Central memory CD8-positive, alpha-beta T cell (primary cell): ENCODE data around the gene CRY2.
A peak's percentile ranks its signal among the peaks of the same experiment; 100 is the strongest.

Experiments used
- ATAC-seq: fragments of 150-1000 bp; cut with Tn5 transposase; replicated peaks from 2 replicates; pipeline ENCODE4 v1.10.0; 2022; ENCODE audit warnings: mild to moderate bottlenecking, moderate FRiP score, moderate number of reproducible peaks; ENCODE audit not compliant: poor library complexity, severe bottlenecking; ENCODE audit errors: extremely low read depth
- DNase-seq, 2 donors: peaks; one replicate each; pipeline ENCODE4 v3.0.0; 2021; ENCODE audit warnings: low spot score in 2 of 2
- H3K27ac Mint-ChIP-seq: one replicate; pipeline ENCODE4 v1.8.0; 2022; ENCODE audit warnings: low read depth, mild to moderate bottlenecking, moderate library complexity, mixed read lengths
- H3K27me3 Mint-ChIP-seq: one replicate; pipeline ENCODE4 v1.8.0; 2022; ENCODE audit warnings: mixed read lengths
- H3K36me3 Mint-ChIP-seq: one replicate; pipeline ENCODE4 v1.8.0; 2022; ENCODE audit warnings: mild to moderate bottlenecking, moderate library complexity, mixed read lengths; ENCODE audit not compliant: insufficient read depth
- H3K4me1 Mint-ChIP-seq: one replicate; pipeline ENCODE4 v1.8.0; 2022; ENCODE audit warnings: mixed read lengths
- H3K4me3 Mint-ChIP-seq: one replicate; pipeline ENCODE4 v1.8.0; 2022; ENCODE audit warnings: mild to moderate bottlenecking, moderate library complexity, mixed read lengths
- H3K9me3 Mint-ChIP-seq: one replicate; pipeline ENCODE4 v1.8.0; 2022; ENCODE audit warnings: mixed read lengths

The CRY2 gene

GRCh38 chr11:45915446-45915845 lies 68.2 kb downstream of the CRY2 start:
- Mint-ChIP-seq H3K4me3 (peak overlapping the region; percentile 82), H3K36me3 (peaks cover 29% of the 10 kb centered on the region), H3K9me3 (no peaks in the 10 kb centered on the region), H3K27me3 (no peaks in the 10 kb centered on the region), H3K4me1 (peaks cover 38% of the 10 kb centered on the region), H3K27ac (no peak overlapping the region)
- no peak for ATAC-seq
- no peak for DNase-seq

DNA sequence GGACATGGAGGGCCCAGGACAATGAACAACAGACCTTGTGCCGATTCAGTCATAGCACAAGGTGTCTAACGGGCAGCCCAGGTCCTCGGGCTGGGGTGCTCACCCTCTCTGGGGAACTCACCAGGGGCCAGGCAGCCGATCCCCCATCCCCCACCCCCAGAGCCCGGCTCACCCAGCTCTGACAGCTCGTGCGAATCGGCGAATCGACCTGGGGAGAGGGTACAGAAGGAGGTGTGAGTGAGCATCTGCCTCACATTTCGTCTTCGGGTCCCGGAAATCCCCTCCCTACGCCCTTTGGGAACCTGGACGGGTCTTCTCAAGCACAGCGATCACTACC lies 70.0 kb downstream of the CRY2 start:
- H3K4me1 Mint-ChIP-seq, result peaks cover 38% of the 10 kb centered on the region

GRCh38 chr11:45917623-45918330 lies 70.5 kb downstream of the CRY2 start, which contains the start of gene PEX16:
PEX16 (minus strand) TSS chr11:45917877; CDS start chr11:45917811, 66 bp downstream.
- Mint-ChIP-seq H3K9me3 (no peaks in the 10 kb centered on the region), H3K4me1 (peaks cover 38% of the 10 kb centered on the region), H3K36me3 (peaks cover 23% of the 10 kb centered on the region), H3K27ac (peak within 1 kb of the TSS; percentile 92), H3K27me3 (no peaks in the 10 kb centered on the region), H3K4me3 (peak within 1 kb of the TSS; percentile 82)
- peak; percentile 94 for ATAC-seq
- peak; percentile 87 to 96 for DNase-seq

More for the DNA sequence above, 70.0 kb downstream of the CRY2 start:
- DNase-seq (no peak), ATAC-seq (peak; percentile 3)
- no peaks in the 10 kb centered on the region for H3K27me3 Mint-ChIP-seq
- peaks cover 23% of the 10 kb centered on the region for H3K36me3 Mint-ChIP-seq
- peak overlapping the region; percentile 82 for H3K4me3 Mint-ChIP-seq
- H3K27ac Mint-ChIP-seq, result peak overlapping the region; percentile 92
- no peaks in the 10 kb centered on the region for H3K9me3 Mint-ChIP-seq

- Mint-ChIP-seq H3K27ac (peak overlapping the region; percentile 92), H3K36me3 (peaks cover 23% of the 10 kb centered on the region), H3K4me1 (peaks cover 38% of the 10 kb centered on the region), H3K9me3 (no peaks in the 10 kb centered on the region), H3K4me3 (peak overlapping the region; percentile 82), H3K27me3 (no peaks in the 10 kb centered on the region)
- DNase-seq (no peak), ATAC-seq (peak; percentile 2)
Observed at GRCh38 chr11:45918331-45918941, 71.2 kb downstream of the CRY2 start.

DNA sequence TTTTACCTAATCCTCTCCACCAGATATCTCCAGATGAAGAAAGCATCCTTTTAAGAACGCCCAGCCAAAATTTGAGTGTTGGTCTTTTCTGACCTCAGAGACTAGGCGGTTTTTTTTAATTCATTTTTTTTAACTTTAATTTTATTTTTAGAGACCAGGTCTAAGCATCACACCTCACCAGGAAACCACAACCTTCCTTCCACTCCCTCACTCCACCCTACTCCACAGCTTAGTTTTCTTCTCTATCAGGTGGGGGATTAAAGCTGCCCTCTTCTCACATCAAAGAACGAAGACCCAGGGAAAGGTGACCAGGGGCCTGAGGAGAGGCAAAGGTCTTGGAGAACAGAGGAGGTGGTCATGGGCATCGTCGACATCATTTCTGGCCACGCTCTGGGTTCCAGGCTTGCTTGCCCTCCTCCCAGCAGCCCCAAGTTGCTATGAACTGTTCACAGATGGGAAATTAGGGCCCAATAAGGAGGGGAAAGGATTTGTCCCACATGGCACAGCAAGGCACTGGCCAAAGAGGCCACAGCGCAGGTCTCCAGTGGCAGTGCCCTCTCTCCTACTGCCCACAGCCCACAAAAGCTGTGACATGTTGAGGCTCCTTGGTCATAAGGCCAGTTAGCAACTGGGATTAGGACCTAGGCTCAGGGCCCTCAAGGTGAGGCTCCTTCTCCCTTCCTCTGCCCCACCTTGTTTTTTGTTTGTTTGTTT lies 71.8 kb downstream of the CRY2 start:
- Mint-ChIP-seq H3K36me3 (peaks cover 19% of the 10 kb centered on the region), H3K27ac (peak overlapping the region; percentile 92), H3K27me3 (no peaks in the 10 kb centered on the region), H3K4me3 (peak overlapping the region; percentile 82), H3K9me3 (no peaks in the 10 kb centered on the region), H3K4me1 (peaks cover 40% of the 10 kb centered on the region)
- no peak for DNase-seq
- ATAC-seq, result no peak

- Mint-ChIP-seq H3K4me1 (peaks cover 45% of the 10 kb centered on the region), H3K27me3 (no peaks in the 10 kb centered on the region)
Observed at GRCh38 chr11:45919806-45920530, 72.7 kb downstream of the CRY2 start.

GRCh38 chr11:45920531-45921477 lies 73.5 kb downstream of the CRY2 start:
- H3K27me3 Mint-ChIP-seq, result no peaks in the 10 kb centered on the region
- no peak overlapping the region for H3K27ac Mint-ChIP-seq
- H3K4me3 Mint-ChIP-seq, result peak overlapping the region; percentile 76
- H3K36me3 Mint-ChIP-seq, result peaks cover 12% of the 10 kb centered on the region
- no peak for ATAC-seq
- peaks cover 38% of the 10 kb centered on the region for H3K4me1 Mint-ChIP-seq
- H3K9me3 Mint-ChIP-seq, result no peaks in the 10 kb centered on the region
- no peak for DNase-seq

More at GRCh38 chr11:45919806-45920530, 72.7 kb downstream of the CRY2 start:
- H3K36me3 Mint-ChIP-seq, result peaks cover 14% of the 10 kb centered on the region
- peak overlapping the region; percentile 49 for H3K27ac Mint-ChIP-seq
- H3K9me3 Mint-ChIP-seq, result no peaks in the 10 kb centered on the region
- no peak for ATAC-seq
- H3K4me3 Mint-ChIP-seq, result peak overlapping the region; percentile 82
- no peak for DNase-seq

GRCh38 chr11:45921561-45922424 lies 74.5 kb downstream of the CRY2 start:
- no peaks in the 10 kb centered on the region for H3K9me3 Mint-ChIP-seq
- H3K36me3 Mint-ChIP-seq, result peaks cover 10% of the 10 kb centered on the region
- H3K27me3 Mint-ChIP-seq, result no peaks in the 10 kb centered on the region
- no peak for ATAC-seq
- H3K4me3 Mint-ChIP-seq, result peak overlapping the region; percentile 76
- no peak overlapping the region for H3K27ac Mint-ChIP-seq
- peaks cover 30% of the 10 kb centered on the region for H3K4me1 Mint-ChIP-seq
- DNase-seq, result no peak

DNA sequence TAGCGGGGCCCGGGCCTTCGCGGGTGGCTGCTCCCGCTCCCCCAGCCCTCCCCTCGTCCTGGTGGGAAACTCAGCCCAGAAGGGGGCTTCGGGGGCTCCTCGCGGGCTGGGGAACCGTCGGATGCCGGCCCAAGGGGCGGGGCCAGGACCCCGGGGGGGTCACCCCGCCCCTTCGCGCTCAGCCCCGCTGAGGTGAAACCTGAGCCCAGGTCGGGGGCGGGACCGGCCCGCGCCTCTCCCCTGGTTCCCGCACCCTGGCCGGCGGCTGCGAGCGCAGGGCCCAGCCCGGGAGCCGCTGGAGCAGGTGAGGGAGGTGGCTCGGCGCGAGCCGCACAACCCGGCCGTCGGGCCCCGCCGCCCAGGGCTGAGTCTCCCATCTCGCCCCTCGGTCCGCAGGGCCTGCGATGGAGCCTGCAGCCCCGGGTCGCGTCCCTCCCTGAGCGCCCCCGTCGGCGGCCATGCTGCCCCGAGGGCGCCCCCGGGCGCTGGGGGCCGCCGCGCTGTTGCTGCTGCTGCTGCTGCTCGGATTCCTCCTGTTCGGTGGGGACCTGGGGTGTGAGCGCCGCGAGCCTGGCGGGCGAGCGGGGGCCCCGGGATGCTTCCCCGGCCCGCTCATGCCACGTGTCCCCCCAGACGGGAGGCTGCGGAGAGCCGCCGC lies 75.3 kb downstream of the CRY2 start, which contains the start of gene LARGE2:
Gene LARGE2, plus strand, starts transcription at position 232 of the 658 bp plus-strand sequence. Its CDS starts 227 bp downstream, at position 459.
- Mint-ChIP-seq H3K9me3 (no peaks in the 10 kb centered on the region), H3K27ac (no peak within 1 kb of the TSS), H3K27me3 (no peaks in the 10 kb centered on the region), H3K4me3 (peak within 1 kb of the TSS; percentile 83), H3K4me1 (peaks cover 36% of the 10 kb centered on the region), H3K36me3 (peaks cover 10% of the 10 kb centered on the region)
- DNase-seq (no peak), ATAC-seq (no peak)

- peaks cover 27% of the 10 kb centered on the region for H3K4me1 Mint-ChIP-seq
- no peak for ATAC-seq
- no peaks in the 10 kb centered on the region for H3K9me3 Mint-ChIP-seq
- DNase-seq, result no peak
- no peaks in the 10 kb centered on the region for H3K27me3 Mint-ChIP-seq
- peak overlapping the region; percentile 26 for H3K27ac Mint-ChIP-seq
- peak overlapping the region; percentile 64 for H3K4me3 Mint-ChIP-seq
- H3K36me3 Mint-ChIP-seq, result peaks cover 4% of the 10 kb centered on the region
Observed at GRCh38 chr11:45924036-45924915, 77.0 kb downstream of the CRY2 start.
